K562 (cell line): ENCODE results near the gene NMRAL1. TPM values are rescaled to one million over a fixed set of nuclear protein-coding genes. Genes with fewer than 3 reads are reported as not detected.

Experiments used
- CBX8 ChIP-seq: fragments of 200-600 bp; sonication (generic); IDR thresholded peaks from 2 replicates; pipeline ENCODE4 v1.6.1; 2012; ENCODE audit warnings: borderline replicate concordance, mixed run types, low read depth, mild to moderate bottlenecking, moderate library complexity, mixed read lengths, low read length, control low read depth, inconsistent platforms; ENCODE audit not compliant: poor library complexity, severe bottlenecking; ENCODE audit errors: extremely low read depth
- CHD1 ChIP-seq: fragments of 200-600 bp; sonication (generic); IDR thresholded peaks from one replicate; pipeline ENCODE4 v1.6.1; 2012; ENCODE audit warnings: mild to moderate bottlenecking, moderate library complexity, low read length, inconsistent platforms
- CTCF ChIP-seq, 3 experiments: IDR thresholded peaks in 2 of 3; conservative IDR thresholded peaks in 1 of 3; 2 replicates each; pipeline ENCODE4 v1.5.1; 2011 to 2012; ENCODE audit warnings: low read length in 3 of 3, mild to moderate bottlenecking in 3 of 3, control low read depth in 2 of 3, improper control_type of control experiment in 1 of 3, inconsistent platforms in 1 of 3, low read depth in 1 of 3, mixed read lengths in 1 of 3, moderate library complexity in 1 of 3; ENCODE audit not compliant: insufficient read depth in 2 of 3
- HOMEZ ChIP-seq: fragments of 250-450 bp; sonication (Bioruptor Pico); IDR thresholded peaks from 2 replicates; pipeline ENCODE4 v1.4.0; 2020; ENCODE audit warnings: mild to moderate bottlenecking, moderate library complexity
- IRF1 ChIP-seq: sonication (generic); formaldehyde crosslinking; IDR thresholded peaks from 2 replicates; pipeline ENCODE4 v1.8.0; 2022; ENCODE audit warnings: missing genetic modification reagents, mild to moderate bottlenecking, borderline replicate concordance
- L3MBTL2 ChIP-seq: fragments of 450-650 bp; IDR thresholded peaks from 2 replicates; pipeline ENCODE4 v1.6.1; 2016; ENCODE audit warnings: mild to moderate bottlenecking, moderate library complexity
- MTA3 ChIP-seq: fragments of 450-650 bp; formaldehyde crosslinking; IDR thresholded peaks from 2 replicates; pipeline ENCODE4 v1.6.1; 2017; ENCODE audit warnings: mild to moderate bottlenecking, borderline replicate concordance
- NFIX ChIP-seq: fragments of 250-450 bp; sonication (Bioruptor Pico); IDR thresholded peaks from 2 replicates; pipeline ENCODE4 v1.4.0; 2020; ENCODE audit warnings: low read depth, mild to moderate bottlenecking, moderate library complexity
- PURB ChIP-seq: sonication (generic); formaldehyde crosslinking; IDR thresholded peaks from 2 replicates; pipeline ENCODE4 v1.9.0; 2021; ENCODE audit warnings: low read depth, mild to moderate bottlenecking, missing genetic modification reagents
- SMARCA4 ChIP-seq: fragments of 450-650 bp; IDR thresholded peaks from 2 replicates; pipeline ENCODE4 v1.6.1; 2016
- ZEB2 ChIP-seq: fragments of 450-650 bp; IDR thresholded peaks from 2 replicates; pipeline ENCODE4 v1.6.1; 2016
- ZFP30 ChIP-seq: fragments of 250-450 bp; sonication (Bioruptor Pico); IDR thresholded peaks from 2 replicates; pipeline ENCODE4 v1.8.0; 2022; ENCODE audit warnings: moderate library complexity, mild to moderate bottlenecking, inconsistent platforms, borderline replicate concordance
- ZNF639 ChIP-seq, 2 experiments: fragments of 200-800 bp in 1 of 2; sonication (Bioruptor generic) in 1 of 2; sonication (generic) in 1 of 2; formaldehyde crosslinking in 1 of 2; IDR thresholded peaks in 1 of 2; conservative IDR thresholded peaks in 1 of 2; 2 replicates each; pipeline versions ENCODE4 v1.5.0 to v1.6.1; 2016 to 2020; ENCODE audit warnings: missing compliant biosample characterization in 1 of 2, missing genetic modification characterization in 1 of 2, missing genetic modification reagents in 1 of 2
- ZSCAN32 ChIP-seq: fragments of 450-650 bp; formaldehyde crosslinking; IDR thresholded peaks from 2 replicates; pipeline ENCODE4 v1.4.0; 2020; ENCODE audit warnings: mild to moderate bottlenecking, moderate library complexity
- polyA plus RNA-seq, 8 experiments: library from polyadenylated mRNA; depleted of rRNA in 4 of 8; stranded (reverse) in 5 of 8; unstranded in 3 of 8; fragments of >200 nt; fragmentation: Nextera tagmentation in 2 of 8; fragmentation: Illumina TruSeq in 1 of 8; extraction: Ambion mirVana in 2 of 8; extraction: Trizol in 1 of 8; gene quantifications; 2 replicates each; pipeline versions ENCODE4 v1.2.1 to v1.2.3, GENCODE V29; 2011 to 2014; ENCODE audit warnings: inconsistent platforms in 1 of 8, missing spikeins in 1 of 8
- total RNA-seq, 7 experiments: library from RNA; depleted of rRNA in 6 of 7; stranded (reverse); fragments of >200 nt in 6 of 7; fragmentation: Illumina TruSeq in 2 of 7; extraction: Trizol in 2 of 7; gene quantifications; 2 replicates each; pipeline versions ENCODE4 v1.2.1 to v1.2.3, GENCODE V29; 2011 to 2021; ENCODE audit warnings: low replicate concordance in 1 of 7
- TF ChIP-seq, protein P1 (sequence below): fragments of 450-650 bp; formaldehyde crosslinking; IDR thresholded peaks from 2 replicates; pipeline ENCODE4 v1.4.0; 2022; ENCODE audit warnings: mild to moderate bottlenecking, moderate library complexity
- TF ChIP-seq, protein P2 (sequence below): fragments of 250-450 bp; sonication (Bioruptor Pico); IDR thresholded peaks from 2 replicates; pipeline ENCODE4 v1.5.0; 2020; ENCODE audit warnings: mild to moderate bottlenecking

Gene NMRAL1
- total and polyA plus RNA-seq, 9 of the 15 experiments (the other 6 are each of a cell fraction or from before 2014, with no cell fraction given) = 6.3 to 116 (median 63.2) TPM

DNA sequence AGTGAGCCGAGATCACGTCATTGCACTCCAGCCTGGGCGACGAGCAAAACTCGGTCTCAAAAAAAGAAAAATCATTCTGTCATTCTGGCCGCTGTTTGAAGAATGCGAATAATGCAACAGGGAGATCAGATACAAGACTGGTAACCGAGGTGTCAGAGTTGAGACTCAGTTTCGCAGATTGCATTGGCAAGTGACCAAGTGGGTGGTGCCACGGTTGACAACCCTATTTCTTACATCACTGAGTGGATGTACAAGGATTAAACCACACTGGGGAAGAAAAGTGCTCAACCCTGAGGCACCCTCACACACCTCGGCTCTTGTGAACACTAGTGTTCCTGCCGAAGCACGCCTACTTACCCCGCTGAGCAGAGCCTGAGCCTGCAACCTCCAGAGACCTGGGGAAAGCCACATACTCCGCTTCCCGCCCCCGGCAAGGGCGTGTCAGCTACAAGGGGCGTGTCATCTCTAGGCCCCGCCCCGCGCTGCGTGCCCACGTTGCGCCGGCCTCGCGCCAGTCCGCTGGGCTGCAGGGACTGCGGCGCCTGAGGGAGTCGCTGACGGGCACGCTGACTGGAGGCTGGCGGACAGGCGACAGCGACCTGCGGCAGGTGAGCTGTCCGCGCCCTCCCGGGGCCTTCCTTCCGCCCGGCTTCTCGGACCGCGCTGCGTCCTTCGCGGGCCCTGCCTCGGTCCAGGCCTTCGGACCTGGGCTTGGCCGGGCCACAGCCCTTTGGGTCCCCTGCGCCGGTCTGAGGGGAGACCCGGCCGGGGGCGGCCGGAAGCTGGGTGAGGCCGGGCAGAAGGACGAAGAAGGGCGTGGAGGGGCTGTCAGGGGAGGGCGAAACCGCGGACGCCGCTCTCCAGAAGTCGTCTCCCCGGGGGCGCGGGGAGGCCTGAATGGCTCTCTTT lies 1.7 kb upstream of the NMRAL1 start, which contains the start of gene HMOX2 (continued):
- 0 out of 4 replicates have a peak, but pooled peaks of 1 of the 2 experiments have one; percentile 68 for TF ChIP-seq ZNF639 (CRISPR knock-in tag; conservative IDR thresholded peaks at IDR 0.05 in 1 of 2, IDR thresholded peaks at IDR 0.05 in 1 of 2)
- TF ChIP-seq CBX8 = no peak
- TF ChIP-seq ZFP30 = no peak
- TF ChIP-seq NFIX (CRISPR knock-in tag) = no peak
- peak; percentile 74; the same call in 1 of the 2 replicates for TF ChIP-seq MTA3
- no peak for TF ChIP-seq ZSCAN32 (CRISPR knock-in tag)
- no peak for TF ChIP-seq PURB (CRISPR knock-in tag)
- no peak for TF ChIP-seq HOMEZ (CRISPR knock-in tag)
- peak; percentile 67 to 74 (median 67) for TF ChIP-seq CTCF (IDR thresholded peaks at IDR 0.05 in 2 of 3, conservative IDR thresholded peaks at IDR 0.05 in 1 of 3; ENCODE audit: insufficient read depth in 2 of 3, low read depth in 1 of 3, low read length in 3 of 3)
- TF ChIP-seq, protein P1, sequence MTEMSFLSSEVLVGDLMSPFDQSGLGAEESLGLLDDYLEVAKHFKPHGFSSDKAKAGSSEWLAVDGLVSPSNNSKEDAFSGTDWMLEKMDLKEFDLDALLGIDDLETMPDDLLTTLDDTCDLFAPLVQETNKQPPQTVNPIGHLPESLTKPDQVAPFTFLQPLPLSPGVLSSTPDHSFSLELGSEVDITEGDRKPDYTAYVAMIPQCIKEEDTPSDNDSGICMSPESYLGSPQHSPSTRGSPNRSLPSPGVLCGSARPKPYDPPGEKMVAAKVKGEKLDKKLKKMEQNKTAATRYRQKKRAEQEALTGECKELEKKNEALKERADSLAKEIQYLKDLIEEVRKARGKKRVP (CRISPR knock-in tag) = no peak
- TF ChIP-seq IRF1 (CRISPR knock-in tag) = no peak
- peak; percentile 92 for TF ChIP-seq ZEB2
- TF ChIP-seq SMARCA4 = no peak
- TF ChIP-seq, protein P2, sequence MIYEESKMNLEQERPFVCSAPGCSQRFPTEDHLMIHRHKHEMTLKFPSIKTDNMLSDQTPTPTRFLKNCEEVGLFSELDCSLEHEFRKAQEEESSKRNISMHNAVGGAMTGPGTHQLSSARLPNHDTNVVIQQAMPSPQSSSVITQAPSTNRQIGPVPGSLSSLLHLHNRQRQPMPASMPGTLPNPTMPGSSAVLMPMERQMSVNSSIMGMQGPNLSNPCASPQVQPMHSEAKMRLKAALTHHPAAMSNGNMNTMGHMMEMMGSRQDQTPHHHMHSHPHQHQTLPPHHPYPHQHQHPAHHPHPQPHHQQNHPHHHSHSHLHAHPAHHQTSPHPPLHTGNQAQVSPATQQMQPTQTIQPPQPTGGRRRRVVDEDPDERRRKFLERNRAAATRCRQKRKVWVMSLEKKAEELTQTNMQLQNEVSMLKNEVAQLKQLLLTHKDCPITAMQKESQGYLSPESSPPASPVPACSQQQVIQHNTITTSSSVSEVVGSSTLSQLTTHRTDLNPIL (CRISPR knock-in tag) = no peak
- TF ChIP-seq CHD1 = no peak
- peak; percentile 89 for TF ChIP-seq L3MBTL2
